Hematopoietic multipotent progenitor cell (in vitro differentiated cells): ENCODE data around the gene CPPED1. TPM values are rescaled to one million over a fixed set of nuclear protein-coding genes. Genes with fewer than 3 reads are reported as not detected.
"Not testable (repeated sequence)": the region's sequence is repeated elsewhere in the genome, so short reads cannot be mapped to it uniquely, and the experiment has no call there.

Source experiments
- DNase-seq, 3 donors: peaks; one replicate each; pipeline ENCODE4 v3.0.0-alpha.2; 2011 to 2015; ENCODE audit warnings: low read depth in 2 of 3, low spot score in 2 of 3
- total RNA-seq: library from RNA; depleted of rRNA; stranded (reverse); fragments of >200 nt; gene quantifications from one replicate; pipeline ENCODE4 v1.2.3, GENCODE V29; 2012

CPPED1 gene
- total RNA-seq, result 40.9 TPM

- DNase-seq, result peak; percentile 81 to 93 (median 93)
Observed at GRCh38 chr16:12803203-12804093, at the start of gene CPPED1. TSS of gene CPPED1 (minus strand) at chr16:12803887. CDS start at chr16:12803776, 111 bp downstream.

GRCh38 chr16:12850186-12850585 lies 46.5 kb upstream of the CPPED1 start:
- DNase-seq, result no peak

GRCh38 chr16:12846592-12846991 lies 42.9 kb upstream of the CPPED1 start:
- no peak for DNase-seq

GRCh38 chr16:12845282-12845681 lies 41.6 kb upstream of the CPPED1 start:
- DNase-seq, result no peak

- DNase-seq, result no peak
Observed at GRCh38 chr16:12837756-12838155, 34.1 kb upstream of the CPPED1 start.

GRCh38 chr16:12837291-12837690 lies 33.6 kb upstream of the CPPED1 start:
- DNase-seq, result no peak

GRCh38 chr16:12833926-12834325 lies 30.2 kb upstream of the CPPED1 start:
- DNase-seq, result no peak

GRCh38 chr16:12829096-12829888 lies 25.6 kb upstream of the CPPED1 start:
- DNase-seq, result no peak

GRCh38 chr16:12828206-12828605 lies 24.5 kb upstream of the CPPED1 start:
- DNase-seq, result no peak

- DNase-seq, result no peak
Observed at GRCh38 chr16:12826559-12826958, 22.9 kb upstream of the CPPED1 start.

- peak; percentile 45 to 85 (median 62) for DNase-seq
Observed at GRCh38 chr16:12819126-12820117, 15.7 kb upstream of the CPPED1 start.

GRCh38 chr16:12818326-12818725 lies 14.6 kb upstream of the CPPED1 start:
- DNase-seq, result no peak

- DNase-seq, result not testable (repeated sequence)
Observed at GRCh38 chr16:12816791-12817214, 13.1 kb upstream of the CPPED1 start.

GRCh38 chr16:12815361-12815760 lies 11.7 kb upstream of the CPPED1 start:
- DNase-seq, result peak in 1 of 3 donors; percentile 16

GRCh38 chr16:12813734-12814133 lies 10.0 kb upstream of the CPPED1 start:
- DNase-seq, result not testable (repeated sequence)

- not testable (repeated sequence) for DNase-seq
Observed at GRCh38 chr16:12813321-12813720, 9.6 kb upstream of the CPPED1 start.

GRCh38 chr16:12811441-12812383 lies 8.0 kb upstream of the CPPED1 start:
- no peak for DNase-seq

- DNase-seq, result no peak
Observed at GRCh38 chr16:12805066-12805465, 1.4 kb upstream of the CPPED1 start.

- DNase-seq, result no peak
Observed at GRCh38 chr16:12804395-12804794, 708 bp upstream of the CPPED1 start.
